Stimulated activated CD8-positive, alpha-beta memory T cell treated with anti-CD3 and anti-CD28 coated beads, Interleukin-12 subunit alpha, Interleukin-12 subunit beta, amount 100 ng/mL, for 4 hours (primary cell): ENCODE measurements around the gene SPAG16.
"Not testable (repeated sequence)": the region's sequence is repeated elsewhere in the genome, so short reads cannot be mapped to it uniquely, and the experiment has no call there.

Source experiments
- DNase-seq: peaks from one replicate; pipeline ENCODE4 v3.0.0-alpha.2; 2020; ENCODE audit warnings: low read depth

Gene SPAG16

GRCh38 chr2:214005337-214005736 is 721.1 kb downstream of the SPAG16 start:
- DNase-seq: no peak

GRCh38 chr2:214006601-214007000 is 722.3 kb downstream of the SPAG16 start:
- no peak for DNase-seq

- no peak for DNase-seq
Measured at GRCh38 chr2:214011676-214012075, 727.4 kb downstream of the SPAG16 start.

GRCh38 chr2:214014551-214015220 is 730.4 kb downstream of the SPAG16 start:
- no peak for DNase-seq

GRCh38 chr2:214019229-214019972 is 735.1 kb downstream of the SPAG16 start:
- DNase-seq: no peak

- DNase-seq: no peak
Measured at GRCh38 chr2:214019973-214020345, 735.7 kb downstream of the SPAG16 start.

- no peak for DNase-seq
Measured at GRCh38 chr2:214029190-214029589, 744.9 kb downstream of the SPAG16 start.

- DNase-seq: no peak
Measured at GRCh38 chr2:214031566-214031965, 747.3 kb downstream of the SPAG16 start.

GRCh38 chr2:214034417-214034816 is 750.2 kb downstream of the SPAG16 start:
- no peak for DNase-seq

- no peak for DNase-seq
Measured at GRCh38 chr2:214035091-214035852, 751.0 kb downstream of the SPAG16 start.

- DNase-seq: no peak
Measured at GRCh38 chr2:214035921-214036320, 751.7 kb downstream of the SPAG16 start.

- no peak for DNase-seq
Measured at GRCh38 chr2:214038186-214038585, 753.9 kb downstream of the SPAG16 start.

- no peak for DNase-seq
Measured at GRCh38 chr2:214050731-214051130, 766.5 kb downstream of the SPAG16 start.

- DNase-seq: no peak
Measured at GRCh38 chr2:214051585-214051984, 767.3 kb downstream of the SPAG16 start.

GRCh38 chr2:214052235-214052634 is 768.0 kb downstream of the SPAG16 start:
- no peak for DNase-seq

- no peak for DNase-seq
Measured at GRCh38 chr2:214057986-214058385, 773.7 kb downstream of the SPAG16 start.

GRCh38 chr2:214062279-214062678 is 778.0 kb downstream of the SPAG16 start:
- not testable (repeated sequence) for DNase-seq

- no peak for DNase-seq
Measured at GRCh38 chr2:214064471-214064870, 780.2 kb downstream of the SPAG16 start.

- no peak for DNase-seq
Measured at GRCh38 chr2:214066862-214067261, 782.6 kb downstream of the SPAG16 start.

- no peak for DNase-seq
Measured at GRCh38 chr2:214069254-214069653, 785.0 kb downstream of the SPAG16 start.

GRCh38 chr2:214075456-214075855 is 791.2 kb downstream of the SPAG16 start:
- DNase-seq: no peak

- no peak for DNase-seq
Measured at GRCh38 chr2:214076527-214076926, 792.3 kb downstream of the SPAG16 start.

- no peak for DNase-seq
Measured at GRCh38 chr2:214077727-214078126, 793.5 kb downstream of the SPAG16 start.
